HEK293 (cell line): ENCODE measurements around the gene RNF44.

Source experiments
- CTCF ChIA-PET: fragments of 350-600 bp; formaldehyde crosslinking; extraction: SDS; loops from one replicate; lab custom pipeline; 2021; ENCODE audit warnings: antibody characterized with exemption; lab: Yijun Ruan, JAX
- POLR2A ChIA-PET: fragments of 300-600 bp; formaldehyde crosslinking; extraction: SDS; loops from one replicate; lab custom pipeline; 2020; ENCODE audit warnings: antibody characterized with exemption, inconsistent platforms; lab: Yijun Ruan, JAX
- H3K27ac ChIP-seq: fragments of 200-500 bp; sonication (Bioruptor generic); 2 replicates; pipeline ENCODE4 v1.5.1; 2014; ENCODE audit warnings: low read depth, low read length, control low read depth, inconsistent platforms; ENCODE audit errors: extremely low read depth
- H3K36me3 ChIP-seq, 2 experiments: fragments of 200-500 bp in 1 of 2; sonication (Bioruptor generic) in 1 of 2; 1 replicate in 1 of 2; 2 replicates in 1 of 2; pipeline ENCODE4 v1.5.1; 2014 to 2017; ENCODE audit warnings: inconsistent platforms in 2 of 2, low read length in 2 of 2; ENCODE audit not compliant: control insufficient read depth in 2 of 2, insufficient read depth in 1 of 2
- H3K4me1 ChIP-seq: fragments of 200-500 bp; sonication (Bioruptor generic); 2 replicates; pipeline ENCODE4 v1.5.1; 2014; ENCODE audit warnings: mild to moderate bottlenecking, low read length, inconsistent platforms; ENCODE audit not compliant: control insufficient read depth, insufficient read depth
- H3K4me3 ChIP-seq: 2 replicates; pipeline ENCODE4 v1.5.1; 2011; ENCODE audit warnings: low read depth, mild to moderate bottlenecking, control low read depth, low read length, moderate library complexity
- H3K9me3 ChIP-seq: fragments of 200-500 bp; sonication (Bioruptor generic); 2 replicates; pipeline ENCODE4 v1.5.1; 2014; ENCODE audit warnings: low read depth, low read length, inconsistent platforms; ENCODE audit not compliant: control insufficient read depth, insufficient read depth
- GLI2 ChIP-seq: fragments of 450-650 bp; formaldehyde crosslinking; IDR thresholded peaks from 2 replicates; pipeline ENCODE4; 2017; ENCODE audit warnings: missing biosample characterization, missing genetic modification characterization, low read depth, borderline replicate concordance
- HIC1 ChIP-seq: fragments of 450-650 bp; formaldehyde crosslinking; IDR thresholded peaks from 2 replicates; pipeline ENCODE4 v1.5.1; 2016; ENCODE audit warnings: missing biosample characterization, missing genetic modification characterization
- KLF10 ChIP-seq: fragments of 450-650 bp; IDR thresholded peaks from 2 replicates; pipeline ENCODE4 v1.5.1; 2018; ENCODE audit warnings: missing biosample characterization, mild to moderate bottlenecking, missing genetic modification characterization
- KLF7 ChIP-seq: fragments of 450-650 bp; formaldehyde crosslinking; IDR thresholded peaks from 2 replicates; pipeline ENCODE4 v1.5.1; 2016; ENCODE audit warnings: missing biosample characterization, missing genetic modification characterization, borderline replicate concordance
- KLF9 ChIP-seq: fragments of 450-650 bp; formaldehyde crosslinking; IDR thresholded peaks from 2 replicates; pipeline ENCODE4 v1.5.1; 2016; ENCODE audit warnings: missing biosample characterization, missing genetic modification characterization, low read depth
- PRDM2 ChIP-seq: fragments of 450-650 bp; formaldehyde crosslinking; IDR thresholded peaks from 2 replicates; pipeline ENCODE4 v1.5.1; 2016; ENCODE audit warnings: missing biosample characterization, missing genetic modification characterization, borderline replicate concordance
- SP7 ChIP-seq: fragments of 450-650 bp; formaldehyde crosslinking; IDR thresholded peaks from 2 replicates; pipeline ENCODE4 v1.5.1; 2016; ENCODE audit warnings: missing biosample characterization, missing genetic modification characterization
- YY2 ChIP-seq: fragments of 450-650 bp; formaldehyde crosslinking; IDR thresholded peaks from 2 replicates; pipeline ENCODE4 v1.5.1; 2016; ENCODE audit warnings: missing biosample characterization, missing genetic modification characterization
- ZBTB17 ChIP-seq: fragments of 450-650 bp; formaldehyde crosslinking; IDR thresholded peaks from 2 replicates; pipeline ENCODE4 v1.5.1; 2016; ENCODE audit warnings: missing biosample characterization, missing genetic modification characterization
- ZBTB21 ChIP-seq: fragments of 450-650 bp; formaldehyde crosslinking; IDR thresholded peaks from 2 replicates; pipeline ENCODE4 v1.5.1; 2017; ENCODE audit warnings: missing biosample characterization, missing genetic modification characterization
- ZBTB7A ChIP-seq: fragments of 450-650 bp; formaldehyde crosslinking; IDR thresholded peaks from 2 replicates; pipeline ENCODE4 v1.5.1; 2016; ENCODE audit warnings: low read depth, missing biosample characterization, missing genetic modification characterization
- ZFP3 ChIP-seq: fragments of 450-650 bp; formaldehyde crosslinking; IDR thresholded peaks from 2 replicates; pipeline ENCODE4 v1.5.1; 2016; ENCODE audit warnings: low read depth, missing biosample characterization, missing genetic modification characterization
- ZNF10 ChIP-seq: fragments of 450-650 bp; formaldehyde crosslinking; IDR thresholded peaks from 2 replicates; pipeline ENCODE4 v1.5.1; 2017; ENCODE audit warnings: missing biosample characterization, missing genetic modification characterization
- ZNF335 ChIP-seq: fragments of 450-650 bp; formaldehyde crosslinking; conservative IDR thresholded peaks from 2 replicates; pipeline ENCODE4 v1.5.1; 2016; ENCODE audit warnings: missing biosample characterization, missing genetic modification characterization
- ZNF416 ChIP-seq: fragments of 450-650 bp; formaldehyde crosslinking; IDR thresholded peaks from 2 replicates; pipeline ENCODE4 v1.5.1; 2016; ENCODE audit warnings: missing biosample characterization, missing genetic modification characterization
- ZNF449 ChIP-seq: fragments of 450-650 bp; formaldehyde crosslinking; IDR thresholded peaks from 2 replicates; pipeline ENCODE4 v1.5.1; 2017; ENCODE audit warnings: missing biosample characterization, mild to moderate bottlenecking, missing genetic modification characterization, moderate library complexity
- ZNF530 ChIP-seq: fragments of 450-650 bp; formaldehyde crosslinking; IDR thresholded peaks from 2 replicates; pipeline ENCODE4 v1.5.1; 2016; ENCODE audit warnings: low read depth, missing biosample characterization, missing genetic modification characterization
- ZNF561 ChIP-seq: fragments of 450-650 bp; IDR thresholded peaks from 2 replicates; pipeline ENCODE4 v1.5.1; 2018; ENCODE audit warnings: missing biosample characterization, missing genetic modification characterization, borderline replicate concordance
- ZNF626 ChIP-seq: fragments of 450-650 bp; sonication (Bioruptor Pico); formaldehyde crosslinking; IDR thresholded peaks from 2 replicates; pipeline ENCODE4 v1.5.1; 2018; ENCODE audit warnings: missing biosample characterization, missing genetic modification characterization, inconsistent platforms
- ZNF629 ChIP-seq: fragments of 450-650 bp; formaldehyde crosslinking; IDR thresholded peaks from 2 replicates; pipeline ENCODE4 v1.5.1; 2017; ENCODE audit warnings: missing biosample characterization, missing genetic modification characterization
- ZNF654 ChIP-seq: fragments of 450-650 bp; formaldehyde crosslinking; IDR thresholded peaks from 2 replicates; pipeline ENCODE4 v1.5.1; 2016; ENCODE audit warnings: low read depth, missing biosample characterization, missing genetic modification characterization
- ZNF660 ChIP-seq: fragments of 450-650 bp; IDR thresholded peaks from 2 replicates; pipeline ENCODE4 v1.5.1; 2018; ENCODE audit warnings: missing biosample characterization, mild to moderate bottlenecking, missing genetic modification characterization
- ZNF76 ChIP-seq: fragments of 450-650 bp; formaldehyde crosslinking; IDR thresholded peaks from 2 replicates; pipeline ENCODE4; 2016; ENCODE audit warnings: low read depth, missing biosample characterization, missing genetic modification characterization, borderline replicate concordance
- TF ChIP-seq, protein P1 (sequence below): fragments of 450-650 bp; formaldehyde crosslinking; IDR thresholded peaks from 2 replicates; pipeline ENCODE4 v1.5.1; 2016; ENCODE audit warnings: missing biosample characterization, missing genetic modification characterization

The RNF44 gene

GRCh38 chr5:176500511-176500910, 36.7 kb downstream of the RNF44 start:
- no peak overlapping the region for H3K27ac ChIP-seq
- H3K4me1 ChIP-seq, result no peaks in the 10 kb centered on the region
- no peaks in the 10 kb centered on the region for H3K9me3 ChIP-seq
- ChIA-PET CTCF (interaction anchor here (0.6 kb wide), 1 partner anchor 367 kb away, joined by 3 read pairs; no protein-coding TSS in a partner anchor), POLR2A (no interaction called here)
- no peak overlapping the region for H3K4me3 ChIP-seq
- H3K36me3 ChIP-seq, result peaks cover 78 to 91% of the 10 kb centered on the region in 2 experiments
- no peak for TF ChIP-seq ZBTB7A (tag by site-specific recombination)
- TF ChIP-seq KLF7 (tag by site-specific recombination), result no peak
- TF ChIP-seq ZNF416 (tag by site-specific recombination), result no peak
- no peak for TF ChIP-seq ZNF530
- TF ChIP-seq GLI2 (tag by site-specific recombination), result no peak
- TF ChIP-seq ZNF660, result no peak
- no peak for TF ChIP-seq ZBTB17 (tag by site-specific recombination)
- no peak for TF ChIP-seq HIC1 (tag by site-specific recombination)
- no peak for TF ChIP-seq YY2 (tag by site-specific recombination)
- no peak for TF ChIP-seq KLF10 (tag by site-specific recombination)
- no peak for TF ChIP-seq ZNF10 (tag by site-specific recombination)
- TF ChIP-seq ZBTB21 (tag by site-specific recombination), result no peak
- TF ChIP-seq ZNF76, result no peak
- TF ChIP-seq ZNF561 (tag by site-specific recombination), result no peak
- no peak for TF ChIP-seq ZNF626
- no peak for TF ChIP-seq SP7 (tag by site-specific recombination)
- TF ChIP-seq KLF9 (tag by site-specific recombination), result no peak

GRCh38 chr5:176499273-176499672, 37.9 kb downstream of the RNF44 start:
- ChIA-PET CTCF (interaction anchor here (0.6 kb wide), 1 partner anchor 37 kb away, joined by 3 read pairs; no protein-coding TSS in a partner anchor), POLR2A (no interaction called here)
- Histone ChIP-seq H3K4me1 (no peaks in the 10 kb centered on the region), H3K36me3 (peaks cover 84 to 91% of the 10 kb centered on the region in 2 experiments), H3K4me3 (no peak overlapping the region), H3K9me3 (no peaks in the 10 kb centered on the region), H3K27ac (no peak overlapping the region)
- TF ChIP-seq ZNF335 (no peak), ZNF654 (tag by site-specific recombination) (no peak), ZFP3 (no peak), PRDM2 (tag by site-specific recombination) (no peak), ZNF449 (no peak), ZNF629 (tag by site-specific recombination) (no peak)
- TF ChIP-seq, protein P1, sequence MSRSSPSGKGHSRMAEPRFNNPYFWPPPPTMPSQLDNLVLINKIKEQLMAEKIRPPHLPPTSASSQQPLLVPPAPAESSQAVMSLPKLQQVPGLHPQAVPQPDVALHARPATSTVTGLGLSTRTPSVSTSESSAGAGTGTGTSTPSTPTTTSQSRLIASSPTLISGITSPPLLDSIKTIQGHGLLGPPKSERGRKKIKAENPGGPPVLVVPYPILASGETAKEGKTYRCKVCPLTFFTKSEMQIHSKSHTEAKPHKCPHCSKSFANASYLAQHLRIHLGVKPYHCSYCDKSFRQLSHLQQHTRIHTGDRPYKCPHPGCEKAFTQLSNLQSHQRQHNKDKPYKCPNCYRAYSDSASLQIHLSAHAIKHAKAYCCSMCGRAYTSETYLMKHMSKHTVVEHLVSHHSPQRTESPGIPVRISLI (tag by site-specific recombination), result no peak
